Measurements from ENCODE around the gene BBIP1.

Gene BBIP1

GRCh38 chr10:110957606-110958005 lies 38.6 kb upstream of the BBIP1 start:
- no peak overlapping the region for H3K27ac ChIP-seq
- H3K36me3 ChIP-seq, result no peaks in the 10 kb centered on the region
- no peaks in the 10 kb centered on the region for H3K9me3 ChIP-seq (ENCODE audit: severe bottlenecking)
- no peaks in the 10 kb centered on the region for H3K27me3 ChIP-seq (ENCODE audit: insufficient read depth, low read depth, severe bottlenecking)
- no peak overlapping the region for H3K4me3 ChIP-seq (ENCODE audit: low read depth, low read length)
- no peak for TF ChIP-seq CTCF (IDR thresholded peaks at IDR 0.05; ENCODE audit: low read depth, low read length)
- no peak for DNase-seq

- no peaks in the 10 kb centered on the region for H3K9me3 ChIP-seq (ENCODE audit: severe bottlenecking)
- TF ChIP-seq CTCF (IDR thresholded peaks at IDR 0.05; ENCODE audit: low read depth, low read length), result no peak
- no peak overlapping the region for H3K27ac ChIP-seq
- no peaks in the 10 kb centered on the region for H3K36me3 ChIP-seq
- no peak overlapping the region for H3K4me3 ChIP-seq (ENCODE audit: low read depth, low read length)
- H3K27me3 ChIP-seq (ENCODE audit: insufficient read depth, low read depth, severe bottlenecking), result no peaks in the 10 kb centered on the region
- no peak for DNase-seq
These were observed 32.4 kb upstream of the BBIP1 start for GRCh38 chr10:110951381-110951780.

GRCh38 chr10:110947061-110947595 lies 28.1 kb upstream of the BBIP1 start:
- Histone ChIP-seq H3K9me3 (ENCODE audit: severe bottlenecking) (no peaks in the 10 kb centered on the region), H3K27ac (no peak overlapping the region), H3K27me3 (ENCODE audit: insufficient read depth, low read depth, severe bottlenecking) (no peaks in the 10 kb centered on the region), H3K4me3 (ENCODE audit: low read depth, low read length) (no peak overlapping the region), H3K36me3 (no peaks in the 10 kb centered on the region; the same call in 1 of the 2 replicates)
- DNase-seq, result no peak
- TF ChIP-seq CTCF (IDR thresholded peaks at IDR 0.05; ENCODE audit: low read depth, low read length), result no peak

- no peak for TF ChIP-seq CTCF (IDR thresholded peaks at IDR 0.05; ENCODE audit: low read depth, low read length)
- no peak overlapping the region for H3K4me3 ChIP-seq (ENCODE audit: low read depth, low read length)
- no peaks in the 10 kb centered on the region; the same call in 1 of the 2 replicates for H3K36me3 ChIP-seq
- DNase-seq, result no peak
- no peaks in the 10 kb centered on the region for H3K27me3 ChIP-seq (ENCODE audit: insufficient read depth, low read depth, severe bottlenecking)
- no peak overlapping the region for H3K27ac ChIP-seq
- no peaks in the 10 kb centered on the region for H3K9me3 ChIP-seq (ENCODE audit: severe bottlenecking)
These were observed 27.5 kb upstream of the BBIP1 start for GRCh38 chr10:110946496-110946895.

- Histone ChIP-seq H3K27me3 (ENCODE audit: insufficient read depth, low read depth, severe bottlenecking) (no peaks in the 10 kb centered on the region), H3K36me3 (no peaks in the 10 kb centered on the region; the same call in 1 of the 2 replicates), H3K9me3 (ENCODE audit: severe bottlenecking) (no peaks in the 10 kb centered on the region), H3K27ac (no peak overlapping the region), H3K4me3 (ENCODE audit: low read depth, low read length) (no peak overlapping the region)
- TF ChIP-seq CTCF (IDR thresholded peaks at IDR 0.05; ENCODE audit: low read depth, low read length), result no peak
- DNase-seq, result no peak
These were observed 25.9 kb upstream of the BBIP1 start for GRCh38 chr10:110944792-110945396.

- DNase-seq, result no peak
- no peak overlapping the region for H3K4me3 ChIP-seq (ENCODE audit: low read depth, low read length)
- no peaks in the 10 kb centered on the region for H3K9me3 ChIP-seq (ENCODE audit: severe bottlenecking)
- no peak overlapping the region for H3K27ac ChIP-seq
- TF ChIP-seq CTCF (IDR thresholded peaks at IDR 0.05; ENCODE audit: low read depth, low read length), result no peak
- H3K27me3 ChIP-seq (ENCODE audit: insufficient read depth, low read depth, severe bottlenecking), result no peaks in the 10 kb centered on the region
- peaks cover 2% of the 10 kb centered on the region; the same call in 1 of the 2 replicates for H3K36me3 ChIP-seq
These were observed 20.4 kb upstream of the BBIP1 start for GRCh38 chr10:110939419-110939818.
